GM12878 (cell line): Measurements from ENCODE around the gene METRNL. TPM values are rescaled to one million over a fixed set of nuclear protein-coding genes. Genes with fewer than 3 reads are reported as not detected.
A peak's percentile ranks its signal among the peaks of the same experiment; 100 is the strongest.

ENCODE experiments used
- DPF2 ChIP-seq: fragments of 450-650 bp; IDR thresholded peaks from 2 replicates; pipeline ENCODE4 v1.6.1; 2017; ENCODE audit warnings: mild to moderate bottlenecking
- HDGF ChIP-seq: fragments of 450-650 bp; IDR thresholded peaks from 2 replicates; pipeline ENCODE4 v1.6.1; 2016; ENCODE audit warnings: antibody characterized with exemption
- MAX ChIP-seq: IDR thresholded peaks from 2 replicates; pipeline ENCODE4 v1.6.1; 2012; ENCODE audit warnings: low read depth, low read length, improper control_type of control experiment
- MXI1 ChIP-seq: fragments of 150-350 bp; IDR thresholded peaks from 2 replicates; pipeline ENCODE4 v1.6.1; 2011; ENCODE audit warnings: low read depth, mild to moderate bottlenecking, inconsistent platforms, low read length, improper control_type of control experiment
- NFYA ChIP-seq: IDR thresholded peaks from 2 replicates; pipeline ENCODE4 v1.6.1; 2011; ENCODE audit warnings: low read depth, mild to moderate bottlenecking, low read length, improper control_type of control experiment, borderline replicate concordance
- SUZ12 ChIP-seq: fragments of 200-600 bp; sonication (generic); IDR thresholded peaks from one replicate; pipeline ENCODE4 v1.6.1; 2018; ENCODE audit warnings: antibody characterized with exemption, mild to moderate bottlenecking; ENCODE audit not compliant: unreplicated experiment
- TCF3 ChIP-seq: IDR thresholded peaks from 2 replicates; pipeline ENCODE4 v1.6.1; 2012; ENCODE audit warnings: low read depth, mild to moderate bottlenecking, low read length, borderline replicate concordance; ENCODE audit not compliant: insufficient read depth
- YY1 ChIP-seq: IDR thresholded peaks from 2 replicates; pipeline ENCODE4 v1.6.1; 2011; ENCODE audit warnings: low read depth, mild to moderate bottlenecking, low read length
- ZBTB4 ChIP-seq: fragments of 450-650 bp; formaldehyde crosslinking; IDR thresholded peaks from 2 replicates; pipeline ENCODE4 v1.4.0; 2022; ENCODE audit warnings: mild to moderate bottlenecking, moderate library complexity
- ZNF217 ChIP-seq: fragments of 450-650 bp; IDR thresholded peaks from 2 replicates; pipeline ENCODE4 v1.6.1; 2017; ENCODE audit warnings: antibody characterized with exemption, mild to moderate bottlenecking
- ZNF687 ChIP-seq: fragments of 450-650 bp; IDR thresholded peaks from 2 replicates; pipeline ENCODE4 v1.6.1; 2017; ENCODE audit warnings: mild to moderate bottlenecking, moderate library complexity
- ZZZ3 ChIP-seq: IDR thresholded peaks from 2 replicates; pipeline ENCODE4 v1.6.1; 2011; ENCODE audit warnings: low read depth; ENCODE audit not compliant: control insufficient read depth, insufficient read length
- polyA plus RNA-seq, 11 experiments: library from polyadenylated mRNA; depleted of rRNA in 4 of 11; unstranded in 6 of 11; stranded (reverse) in 5 of 11; fragments of >200 nt; fragmentation: Nextera tagmentation in 4 of 11; fragmentation: Illumina TruSeq in 1 of 11; extraction: Ambion mirVana in 4 of 11; extraction: Trizol in 1 of 11; gene quantifications; 1 replicate in 1 of 11; 2 replicates in 10 of 11; pipeline versions ENCODE4 v1.2.1 to v1.2.3, GENCODE V29; 2011 to 2016; ENCODE audit warnings: inconsistent platforms in 2 of 11, missing spikeins in 2 of 11, low read depth in 1 of 11
- total RNA-seq, 4 experiments: library from RNA; depleted of rRNA in 3 of 4; stranded (reverse); fragments of >200 nt in 3 of 4; fragmentation: Illumina TruSeq in 1 of 4; extraction: Trizol in 1 of 4; gene quantifications; 2 replicates each; pipeline versions ENCODE4 v1.2.1 to v1.2.3, GENCODE V29; 2013 to 2021

The METRNL gene
- total and polyA plus RNA-seq, 10 of the 15 experiments (the other 5 are each of a cell fraction or from before 2014, with no cell fraction given): 0.05 to 3.7 (median 0.48) TPM; not detected in 2

GRCh38 chr17:83078378-83079351, 744 bp upstream of the METRNL start (continued):
- TF ChIP-seq ZNF687 (no peak), ZNF217 (no peak), MXI1 (no peak), ZZZ3 (no peak), YY1 (no peak), MAX (no peak), HDGF (no peak), ZBTB4 (CRISPR knock-in tag) (no peak), DPF2 (peak; percentile 57; the same call in 1 of the 2 replicates), SUZ12 (peak; percentile 37), NFYA (no peak), TCF3 (no peak)
